ENCODE results near the gene SLC2A13. TPM values are rescaled to one million over a fixed set of nuclear protein-coding genes. Genes with fewer than 3 reads are reported as not detected.

Gene SLC2A13
- total and polyA plus RNA-seq, 2 donors (not counting 3 experiments of a cell fraction or from before 2014, with no cell fraction given) = 1.2 to 4.9 TPM

DNA sequence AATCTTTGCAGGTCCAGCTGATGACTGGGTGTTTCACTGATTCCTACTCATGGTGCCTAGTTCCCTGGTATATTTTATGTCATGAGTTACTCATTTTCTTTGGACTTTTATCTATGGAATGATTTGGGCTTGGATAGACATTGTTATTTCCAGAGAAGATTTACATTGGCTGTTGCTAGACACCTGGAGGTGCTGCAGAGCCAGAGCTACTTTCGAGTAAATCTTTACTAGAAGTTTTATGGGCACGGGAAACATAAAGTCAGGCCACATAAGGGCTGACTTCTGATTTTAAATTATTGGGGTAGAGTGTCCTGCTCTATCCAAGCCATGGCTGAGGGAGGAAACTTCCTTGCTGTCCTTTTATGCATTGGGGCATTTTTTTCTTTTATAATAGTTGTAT lies 310.4 kb downstream of the SLC2A13 start:
- Histone ChIP-seq H3K79me2 (ENCODE audit: control insufficient read depth, insufficient read depth, low read length) (no peaks in the 10 kb centered on the region), H3K4me1 (ENCODE audit: control insufficient read depth, extremely low read depth, insufficient read depth, low read length) (no peaks in the 10 kb centered on the region), H3K9me3 (replicated peaks; ENCODE audit: control insufficient read depth, insufficient read depth, low read length) (no peaks in the 10 kb centered on the region), H3K36me3 (ENCODE audit: control insufficient read depth in 2 of 2, extremely low read depth in 1 of 2, insufficient read depth in 2 of 2, low read length in 2 of 2) (no peaks in the 10 kb centered on the region), H2AFZ (ENCODE audit: low read depth, low read length) (no peak overlapping the region), H3K9me1 (replicated peaks; ENCODE audit: control insufficient read depth, extremely low read depth, insufficient read depth, low read length) (no peaks in the 10 kb centered on the region), H3K9ac (replicated peaks; ENCODE audit: extremely low read depth, insufficient read depth, low read length) (no peak overlapping the region), H3K4me3 (replicated peaks in 1 of 3; ENCODE audit: insufficient read depth in 1 of 3, low read depth in 1 of 3, low read length in 3 of 3) (no peak overlapping the region), H3K27ac (ENCODE audit: insufficient read depth, low read depth, low read length) (no peak overlapping the region), H3K27me3 (ENCODE audit: control insufficient read depth in 2 of 2, insufficient read depth in 2 of 2, low read length in 2 of 2) (no peaks in the 10 kb centered on the region), H4K20me1 (replicated peaks; ENCODE audit: control insufficient read depth, extremely low read depth, insufficient read depth, low read length) (no peaks in the 10 kb centered on the region), H3K4me2 (ENCODE audit: insufficient read depth, low read length) (no peak overlapping the region)
- intact Hi-C loops (cut with micrococcal nuclease) = no loop called here
- DNase-seq (ENCODE audit: low read depth, low spot score) (no peak), FAIRE-seq (no peak)
- POLR2A ChIA-PET = no interaction called here
- CTCF ChIA-PET = no interaction called here
- dilution Hi-C loops (cut with MboI; ENCODE audit: extremely low pct_ligation_motif_present, low sequenced_read_pairs) = no loop called here
- TF ChIP-seq GATA2 (IDR thresholded peaks at IDR 0.05; ENCODE audit: insufficient read depth, insufficient read length, low read depth, low read length) (no peak), MAX (IDR thresholded peaks at IDR 0.05; ENCODE audit: insufficient read depth, insufficient read length) (no peak), MYC (IDR thresholded peaks at IDR 0.05; ENCODE audit: low read depth, low read length) (no peak), FOS (IDR thresholded peaks at IDR 0.05; ENCODE audit: borderline replicate concordance, insufficient read depth, low read length) (no peak), CTCF (IDR thresholded peaks at IDR 0.05; ENCODE audit: extremely low read depth in 1 of 2, insufficient read depth in 1 of 2, low read depth in 1 of 2, low read length in 2 of 2) (no peak), EZH2 (IDR thresholded peaks at IDR 0.05; ENCODE audit: borderline replicate concordance, low read depth, low read length, severe bottlenecking) (no peak), POLR2A (IDR thresholded peaks at IDR 0.05; ENCODE audit: low read depth, low read length) (no peak), JUN (IDR thresholded peaks at IDR 0.05; ENCODE audit: borderline replicate concordance, insufficient read depth, insufficient read length, low read depth) (no peak), POLR2AphosphoS5 (IDR thresholded peaks at IDR 0.05; ENCODE audit: insufficient read depth, low read depth, low read length) (no peak)
- BruUV-seq (replicated peaks) = no TSS peak
